ENCODE results near the gene TGFBI.
"Not testable (repeated sequence)": the region's sequence is repeated elsewhere in the genome, so short reads cannot be mapped to it uniquely, and the experiment has no call there.

TGFBI gene

GRCh38 chr5:136040746-136041415 is 12.1 kb downstream of the TGFBI start:
- Histone ChIP-seq H3K27ac (ENCODE audit: low read depth, low read length) (no peak overlapping the region), H3K4me1 (ENCODE audit: control insufficient read depth in 5 of 5, insufficient read depth in 5 of 5, low read length in 5 of 5) (peaks cover 9 to 52% (median 32%) of the 10 kb centered on the region in 5 donors)

GRCh38 chr5:136042156-136042555 is 13.4 kb downstream of the TGFBI start:
- Histone ChIP-seq H3K27me3 (ENCODE audit: control insufficient read depth in 5 of 5, insufficient read depth in 4 of 5, low read length in 5 of 5) (peaks cover 0 to 5% (median 0%) of the 10 kb centered on the region in 5 donors), H3K4me1 (ENCODE audit: control insufficient read depth in 5 of 5, insufficient read depth in 5 of 5, low read length in 5 of 5) (peaks cover 6 to 51% (median 27%) of the 10 kb centered on the region in 5 donors), H3K9me3 (ENCODE audit: control insufficient read depth in 5 of 5, low read length in 5 of 5) (peaks cover 0 to 5% (median 4%) of the 10 kb centered on the region in 5 donors), H3K9ac (ENCODE audit: low read length in 5 of 5) (no peak overlapping the region), H3K4me3 (ENCODE audit: low read depth in 1 of 5, low read length in 5 of 5) (no peak overlapping the region), H3K36me3 (ENCODE audit: control insufficient read depth in 5 of 5, insufficient read depth in 5 of 5, low read length in 5 of 5) (peaks cover 0 to 14% (median 9%) of the 10 kb centered on the region in 5 donors), H3K27ac (ENCODE audit: low read depth, low read length) (no peak overlapping the region)

More at GRCh38 chr5:136040746-136041415, 12.1 kb downstream of the TGFBI start:
- Histone ChIP-seq H3K9ac (ENCODE audit: low read length in 5 of 5) (no peak overlapping the region), H3K27me3 (ENCODE audit: control insufficient read depth in 5 of 5, insufficient read depth in 4 of 5, low read length in 5 of 5) (peaks cover 0 to 5% (median 0%) of the 10 kb centered on the region in 5 donors), H3K36me3 (ENCODE audit: control insufficient read depth in 5 of 5, insufficient read depth in 5 of 5, low read length in 5 of 5) (peaks cover 0 to 7% (median 5%) of the 10 kb centered on the region in 5 donors), H3K9me3 (ENCODE audit: control insufficient read depth in 5 of 5, low read length in 5 of 5) (peaks cover 0 to 5% (median 4%) of the 10 kb centered on the region in 5 donors), H3K4me3 (ENCODE audit: low read depth in 1 of 5, low read length in 5 of 5) (no peak overlapping the region)

GRCh38 chr5:136042665-136043121 is 13.9 kb downstream of the TGFBI start:
- Histone ChIP-seq H3K27me3 (ENCODE audit: control insufficient read depth in 5 of 5, insufficient read depth in 4 of 5, low read length in 5 of 5) (peaks cover 0 to 7% (median 0%) of the 10 kb centered on the region in 5 donors), H3K9ac (ENCODE audit: low read length in 5 of 5) (no peak overlapping the region), H3K4me3 (ENCODE audit: low read depth in 1 of 5, low read length in 5 of 5) (no peak overlapping the region), H3K36me3 (ENCODE audit: control insufficient read depth in 5 of 5, insufficient read depth in 5 of 5, low read length in 5 of 5) (peaks cover 0 to 19% (median 14%) of the 10 kb centered on the region in 5 donors), H3K9me3 (ENCODE audit: control insufficient read depth in 5 of 5, low read length in 5 of 5) (peaks cover 0 to 5% (median 4%) of the 10 kb centered on the region in 5 donors), H3K27ac (ENCODE audit: low read depth, low read length) (no peak overlapping the region), H3K4me1 (ENCODE audit: control insufficient read depth in 5 of 5, insufficient read depth in 5 of 5, low read length in 5 of 5) (peaks cover 6 to 51% (median 27%) of the 10 kb centered on the region in 5 donors)

- no peak overlapping the region for H3K4me3 ChIP-seq (ENCODE audit: low read depth in 1 of 5, low read length in 5 of 5)
- no peak overlapping the region for H3K27ac ChIP-seq (ENCODE audit: low read depth, low read length)
- H3K36me3 ChIP-seq (ENCODE audit: control insufficient read depth in 5 of 5, insufficient read depth in 5 of 5, low read length in 5 of 5): peaks cover 0 to 26% (median 16%) of the 10 kb centered on the region in 5 donors
- H3K4me1 ChIP-seq (ENCODE audit: control insufficient read depth in 5 of 5, insufficient read depth in 5 of 5, low read length in 5 of 5): peaks cover 5 to 57% (median 25%) of the 10 kb centered on the region in 5 donors
- no peak overlapping the region for H3K9ac ChIP-seq (ENCODE audit: low read length in 5 of 5)
- peaks cover 0 to 5% (median 4%) of the 10 kb centered on the region in 5 donors for H3K9me3 ChIP-seq (ENCODE audit: control insufficient read depth in 5 of 5, low read length in 5 of 5)
- H3K27me3 ChIP-seq (ENCODE audit: control insufficient read depth in 5 of 5, insufficient read depth in 4 of 5, low read length in 5 of 5): peaks cover 0 to 7% (median 0%) of the 10 kb centered on the region in 5 donors
These were observed 14.8 kb downstream of the TGFBI start for GRCh38 chr5:136043551-136043950.

- Histone ChIP-seq H3K36me3 (ENCODE audit: control insufficient read depth in 5 of 5, insufficient read depth in 5 of 5, low read length in 5 of 5) (peaks cover 0 to 31% (median 19%) of the 10 kb centered on the region in 5 donors), H3K9ac (ENCODE audit: low read length in 5 of 5) (no peak overlapping the region), H3K4me3 (ENCODE audit: low read depth in 1 of 5, low read length in 5 of 5) (no peak overlapping the region), H3K4me1 (ENCODE audit: control insufficient read depth in 5 of 5, insufficient read depth in 5 of 5, low read length in 5 of 5) (peaks cover 5 to 59% (median 30%) of the 10 kb centered on the region in 5 donors), H3K27ac (ENCODE audit: low read depth, low read length) (no peak overlapping the region), H3K9me3 (ENCODE audit: control insufficient read depth in 5 of 5, low read length in 5 of 5) (no peaks in the 10 kb centered on the region), H3K27me3 (ENCODE audit: control insufficient read depth in 5 of 5, insufficient read depth in 4 of 5, low read length in 5 of 5) (peaks cover 0 to 7% (median 0%) of the 10 kb centered on the region in 5 donors)
These were observed 15.3 kb downstream of the TGFBI start for GRCh38 chr5:136043968-136044610.

- H3K4me3 ChIP-seq (ENCODE audit: low read depth in 1 of 5, low read length in 5 of 5); H3K9ac ChIP-seq (ENCODE audit: low read length in 5 of 5); H3K27me3 ChIP-seq (ENCODE audit: control insufficient read depth in 5 of 5, insufficient read depth in 4 of 5, low read length in 5 of 5); H3K9me3 ChIP-seq (ENCODE audit: control insufficient read depth in 5 of 5, low read length in 5 of 5); H3K27ac ChIP-seq (ENCODE audit: low read depth, low read length): not testable (repeated sequence)
- Histone ChIP-seq H3K4me1 (ENCODE audit: control insufficient read depth in 5 of 5, insufficient read depth in 5 of 5, low read length in 5 of 5) (peaks cover 5 to 59% (median 30%) of the 10 kb centered on the region in 5 donors), H3K36me3 (ENCODE audit: control insufficient read depth in 5 of 5, insufficient read depth in 5 of 5, low read length in 5 of 5) (peaks cover 0 to 37% (median 27%) of the 10 kb centered on the region in 5 donors)
These were observed 16.2 kb downstream of the TGFBI start for GRCh38 chr5:136045026-136045425.

- Histone ChIP-seq H3K36me3 (ENCODE audit: control insufficient read depth in 5 of 5, insufficient read depth in 5 of 5, low read length in 5 of 5) (peaks cover 0 to 44% (median 27%) of the 10 kb centered on the region in 5 donors), H3K27ac (ENCODE audit: low read depth, low read length) (no peak overlapping the region), H3K4me1 (ENCODE audit: control insufficient read depth in 5 of 5, insufficient read depth in 5 of 5, low read length in 5 of 5) (peaks cover 5 to 50% (median 30%) of the 10 kb centered on the region in 5 donors), H3K27me3 (ENCODE audit: control insufficient read depth in 5 of 5, insufficient read depth in 4 of 5, low read length in 5 of 5) (peaks cover 0 to 5% (median 0%) of the 10 kb centered on the region in 5 donors), H3K9ac (ENCODE audit: low read length in 5 of 5) (no peak overlapping the region), H3K4me3 (ENCODE audit: low read depth in 1 of 5, low read length in 5 of 5) (no peak overlapping the region), H3K9me3 (ENCODE audit: control insufficient read depth in 5 of 5, low read length in 5 of 5) (no peaks in the 10 kb centered on the region)
These were observed 17.5 kb downstream of the TGFBI start for GRCh38 chr5:136046246-136046645.

GRCh38 chr5:136047858-136048257 is 19.1 kb downstream of the TGFBI start:
- no peak overlapping the region for H3K27ac ChIP-seq (ENCODE audit: low read depth, low read length)

GRCh38 chr5:136048966-136049365 is 20.2 kb downstream of the TGFBI start:
- H3K36me3 ChIP-seq (ENCODE audit: control insufficient read depth in 5 of 5, insufficient read depth in 5 of 5, low read length in 5 of 5): peaks cover 0 to 59% (median 27%) of the 10 kb centered on the region in 5 donors
- no peaks in the 10 kb centered on the region for H3K9me3 ChIP-seq (ENCODE audit: control insufficient read depth in 5 of 5, low read length in 5 of 5)
- no peak overlapping the region for H3K4me3 ChIP-seq (ENCODE audit: low read depth in 1 of 5, low read length in 5 of 5)
- H3K27me3 ChIP-seq (ENCODE audit: control insufficient read depth in 5 of 5, insufficient read depth in 4 of 5, low read length in 5 of 5): peaks cover 0 to 5% (median 3%) of the 10 kb centered on the region in 5 donors
- H3K27ac ChIP-seq (ENCODE audit: low read depth, low read length): no peak overlapping the region
- peaks cover 2 to 42% (median 30%) of the 10 kb centered on the region in 5 donors for H3K4me1 ChIP-seq (ENCODE audit: control insufficient read depth in 5 of 5, insufficient read depth in 5 of 5, low read length in 5 of 5)
- no peak overlapping the region for H3K9ac ChIP-seq (ENCODE audit: low read length in 5 of 5)

More at GRCh38 chr5:136047858-136048257, 19.1 kb downstream of the TGFBI start:
- Histone ChIP-seq H3K9me3 (ENCODE audit: control insufficient read depth in 5 of 5, low read length in 5 of 5) (no peaks in the 10 kb centered on the region), H3K4me1 (ENCODE audit: control insufficient read depth in 5 of 5, insufficient read depth in 5 of 5, low read length in 5 of 5) (peaks cover 2 to 38% (median 26%) of the 10 kb centered on the region in 5 donors), H3K36me3 (ENCODE audit: control insufficient read depth in 5 of 5, insufficient read depth in 5 of 5, low read length in 5 of 5) (peaks cover 0 to 50% (median 27%) of the 10 kb centered on the region in 5 donors), H3K27me3 (ENCODE audit: control insufficient read depth in 5 of 5, insufficient read depth in 4 of 5, low read length in 5 of 5) (peaks cover 0 to 5% (median 0%) of the 10 kb centered on the region in 5 donors), H3K9ac (ENCODE audit: low read length in 5 of 5) (no peak overlapping the region), H3K4me3 (ENCODE audit: low read depth in 1 of 5, low read length in 5 of 5) (no peak overlapping the region)
